Measurements from ENCODE around the gene CDH24.

The CDH24 gene

GRCh38 chr14:23047751-23048693 lies 9.3 kb downstream of the CDH24 start:
- no peak for DNase-seq (ENCODE audit: low read depth)
- TF ChIP-seq CTCF (IDR thresholded peaks at IDR 0.05; ENCODE audit: control insufficient read depth, extremely low read depth, insufficient read depth): no peak
- no peak overlapping the region for H3K4me3 ChIP-seq (ENCODE audit: low read depth, low read length)

GRCh38 chr14:23047034-23047634 lies 10.2 kb downstream of the CDH24 start:
- TF ChIP-seq CTCF (IDR thresholded peaks at IDR 0.05; ENCODE audit: control insufficient read depth, extremely low read depth, insufficient read depth): no peak
- no peak for DNase-seq (ENCODE audit: low read depth)

GRCh38 chr14:23045419-23046357 lies 11.6 kb downstream of the CDH24 start:
- no peak overlapping the region for H3K4me3 ChIP-seq (ENCODE audit: low read depth, low read length)
- TF ChIP-seq CTCF (IDR thresholded peaks at IDR 0.05; ENCODE audit: control insufficient read depth, extremely low read depth, insufficient read depth): no peak
- no peak for DNase-seq (ENCODE audit: low read depth)

More at GRCh38 chr14:23047034-23047634, 10.2 kb downstream of the CDH24 start:
- H3K4me3 ChIP-seq (ENCODE audit: low read depth, low read length): no peak overlapping the region

DNA sequence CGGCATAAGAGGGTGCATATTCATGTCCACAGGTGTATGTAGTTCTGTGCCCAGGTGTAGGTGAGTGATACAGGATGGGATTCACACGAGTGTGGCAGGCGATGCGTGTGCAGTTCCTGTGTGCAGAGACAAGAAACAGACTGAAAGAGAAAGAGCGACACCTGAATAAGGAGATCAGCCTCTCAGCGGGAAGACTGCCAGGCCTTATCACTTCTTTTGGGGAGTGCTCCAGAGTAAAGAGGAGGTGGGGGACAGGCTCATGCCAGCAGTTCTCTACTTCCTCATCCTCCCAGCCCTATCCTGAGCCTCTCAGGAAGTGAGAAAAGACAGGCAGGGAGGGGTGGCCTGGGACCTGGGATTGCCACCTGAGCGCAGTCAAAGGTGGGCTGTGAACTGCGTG lies 12.5 kb downstream of the CDH24 start:
- DNase-seq (ENCODE audit: low read depth): no peak
- no peak overlapping the region for H3K4me3 ChIP-seq (ENCODE audit: low read depth, low read length)
- TF ChIP-seq CTCF (IDR thresholded peaks at IDR 0.05; ENCODE audit: control insufficient read depth, extremely low read depth, insufficient read depth): no peak

DNA sequence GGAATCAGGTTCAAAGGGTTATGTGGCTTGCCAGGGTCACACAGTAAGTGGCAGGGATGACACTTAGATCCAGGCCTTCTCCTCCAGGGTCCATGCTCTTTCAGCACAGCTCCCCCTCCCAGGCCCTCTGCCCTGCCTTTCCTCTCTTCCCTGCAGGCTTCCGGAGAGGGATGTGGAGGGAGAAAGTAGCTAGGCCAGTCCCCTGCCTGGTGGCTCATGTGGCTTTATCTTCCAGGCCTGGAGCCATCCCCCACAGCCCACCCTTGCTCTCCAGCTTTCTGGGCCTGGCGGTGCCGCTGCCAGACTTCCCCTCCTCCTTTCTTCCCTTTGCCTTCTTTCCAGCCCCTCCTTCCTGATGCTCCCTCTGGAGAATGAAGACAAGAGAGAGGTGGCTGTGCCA lies 13.6 kb downstream of the CDH24 start:
- TF ChIP-seq CTCF (IDR thresholded peaks at IDR 0.05; ENCODE audit: control insufficient read depth, extremely low read depth, insufficient read depth): no peak
- DNase-seq (ENCODE audit: low read depth): no peak
- H3K4me3 ChIP-seq (ENCODE audit: low read depth, low read length): no peak overlapping the region

DNA sequence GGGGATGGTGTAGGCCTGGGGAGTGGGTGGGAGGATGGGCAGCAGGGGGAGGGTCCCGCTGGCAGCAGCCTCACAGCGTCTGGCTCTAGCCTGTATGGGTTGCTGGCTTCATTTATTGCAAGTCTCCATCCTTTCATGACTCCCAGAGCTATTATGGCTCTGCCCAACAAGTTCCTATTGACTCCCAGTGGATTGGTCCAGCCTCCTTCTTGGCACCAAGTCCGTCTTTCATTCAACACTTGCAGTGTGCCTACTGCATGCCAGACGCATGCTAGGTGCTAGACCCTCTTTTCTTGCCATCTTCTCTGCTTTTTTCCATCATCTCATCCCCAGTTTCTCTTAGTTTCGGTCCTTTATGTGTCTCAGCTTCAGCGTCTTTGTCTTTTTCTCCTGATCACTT lies 14.2 kb downstream of the CDH24 start:
- no peak overlapping the region for H3K4me3 ChIP-seq (ENCODE audit: low read depth, low read length)
- no peak for DNase-seq (ENCODE audit: low read depth)
- TF ChIP-seq CTCF (IDR thresholded peaks at IDR 0.05; ENCODE audit: control insufficient read depth, extremely low read depth, insufficient read depth): no peak

Data from LNCaP clone FGC (cell line).